UCSD-AML1 (cell line): ENCODE results near the gene SETD5.

Experiments
- DNase-seq: peaks from one replicate; lab custom pipeline; 2025; ENCODE audit not compliant: unreplicated experiment; lab: John Stamatoyannopoulos, UW

SETD5 gene

GRCh38 chr3:9388562-9389272 lies 8.7 kb upstream of the SETD5 start:
- DNase-seq = no peak

GRCh38 chr3:9390265-9390888 lies 7.0 kb upstream of the SETD5 start:
- no peak for DNase-seq

GRCh38 chr3:9392041-9392440 lies 5.4 kb upstream of the SETD5 start:
- no peak for DNase-seq

- DNase-seq = no peak
These were observed 1.7 kb upstream of the SETD5 start for GRCh38 chr3:9395570-9396300.

DNA sequence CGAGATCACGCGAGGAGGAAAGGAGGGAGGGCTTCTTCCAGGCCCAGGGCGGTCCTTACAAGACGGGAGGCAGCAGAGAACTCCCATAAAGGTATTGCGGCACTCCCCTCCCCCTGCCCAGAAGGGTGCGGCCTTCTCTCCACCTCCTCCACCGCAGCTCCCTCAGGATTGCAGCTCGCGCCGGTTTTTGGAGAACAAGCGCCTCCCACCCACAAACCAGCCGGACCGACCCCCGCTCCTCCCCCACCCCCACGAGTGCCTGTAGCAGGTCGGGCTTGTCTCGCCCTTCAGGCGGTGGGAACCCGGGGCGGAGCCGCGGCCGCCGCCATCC lies 1.1 kb upstream of the SETD5 start:
- DNase-seq = no peak

- DNase-seq = peak; percentile 100
These were observed 633 bp upstream of the SETD5 start for GRCh38 chr3:9396632-9397331.

DNA sequence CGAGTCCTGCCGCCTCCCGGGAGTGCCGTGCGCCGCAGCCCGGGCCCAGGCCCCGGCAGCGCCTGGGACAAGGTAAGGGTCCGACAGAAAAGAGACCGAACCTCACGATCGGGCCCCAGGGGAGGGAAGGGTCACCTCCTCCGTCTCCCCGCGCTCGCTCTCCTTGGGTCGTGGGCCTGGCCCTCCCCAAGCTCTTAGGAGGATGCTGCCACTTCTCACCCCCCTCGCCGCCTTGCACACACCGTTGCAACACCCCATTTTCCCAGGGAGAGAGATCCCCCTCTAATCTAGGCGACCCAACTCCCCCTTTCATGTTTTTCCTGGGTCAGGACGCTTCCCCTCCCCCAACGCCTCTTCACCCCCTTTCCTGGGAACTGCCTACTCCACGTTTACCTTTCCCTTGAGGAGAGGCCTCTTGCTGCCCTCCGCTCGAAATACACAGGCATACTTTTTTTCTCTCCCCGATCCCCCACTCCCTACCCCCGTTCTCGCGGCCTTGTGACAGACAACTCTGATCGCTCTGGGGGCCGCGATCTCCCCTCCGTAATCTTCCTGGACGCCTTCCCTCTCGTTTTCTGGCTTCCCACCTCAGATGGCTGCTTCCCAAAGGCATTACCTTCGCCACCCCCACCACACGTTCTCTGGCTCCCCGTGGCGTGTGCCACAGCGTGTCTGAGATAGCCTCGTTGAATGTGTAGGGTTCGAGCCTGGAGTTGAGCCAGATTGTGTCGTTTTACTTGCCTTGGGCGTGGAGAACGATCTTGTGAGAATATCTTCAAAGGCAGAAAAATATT lies 688 bp downstream of the SETD5 start:
- peak; percentile 39 for DNase-seq

GRCh38 chr3:9398700-9399336 lies 1.4 kb downstream of the SETD5 start:
- DNase-seq = peak; percentile 22

GRCh38 chr3:9399337-9399703 lies 1.9 kb downstream of the SETD5 start:
- DNase-seq = no peak

DNA sequence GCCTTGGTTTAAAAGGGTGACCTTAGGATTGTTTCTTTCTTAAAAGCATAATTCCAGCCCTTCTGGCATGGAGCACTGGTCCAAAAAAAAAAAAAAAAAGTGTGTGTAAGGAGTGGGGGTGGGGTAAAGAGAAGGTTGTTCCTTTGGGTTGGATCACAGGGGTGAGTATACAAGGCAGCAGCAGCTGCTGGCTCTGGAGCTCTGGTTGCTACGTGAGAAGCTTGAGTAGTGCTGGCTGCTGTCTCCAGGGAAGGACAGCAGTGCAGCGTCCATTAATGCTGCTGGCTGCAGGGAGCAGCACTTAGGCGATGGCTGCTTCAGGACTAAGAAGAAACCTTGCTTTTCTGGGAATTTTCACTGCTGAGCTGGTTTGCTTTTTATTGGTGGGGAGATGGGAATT lies 2.3 kb downstream of the SETD5 start:
- DNase-seq = peak; percentile 50

GRCh38 chr3:9400616-9401015 lies 3.2 kb downstream of the SETD5 start:
- no peak for DNase-seq

GRCh38 chr3:9401986-9402385 lies 4.6 kb downstream of the SETD5 start:
- DNase-seq = no peak

DNA sequence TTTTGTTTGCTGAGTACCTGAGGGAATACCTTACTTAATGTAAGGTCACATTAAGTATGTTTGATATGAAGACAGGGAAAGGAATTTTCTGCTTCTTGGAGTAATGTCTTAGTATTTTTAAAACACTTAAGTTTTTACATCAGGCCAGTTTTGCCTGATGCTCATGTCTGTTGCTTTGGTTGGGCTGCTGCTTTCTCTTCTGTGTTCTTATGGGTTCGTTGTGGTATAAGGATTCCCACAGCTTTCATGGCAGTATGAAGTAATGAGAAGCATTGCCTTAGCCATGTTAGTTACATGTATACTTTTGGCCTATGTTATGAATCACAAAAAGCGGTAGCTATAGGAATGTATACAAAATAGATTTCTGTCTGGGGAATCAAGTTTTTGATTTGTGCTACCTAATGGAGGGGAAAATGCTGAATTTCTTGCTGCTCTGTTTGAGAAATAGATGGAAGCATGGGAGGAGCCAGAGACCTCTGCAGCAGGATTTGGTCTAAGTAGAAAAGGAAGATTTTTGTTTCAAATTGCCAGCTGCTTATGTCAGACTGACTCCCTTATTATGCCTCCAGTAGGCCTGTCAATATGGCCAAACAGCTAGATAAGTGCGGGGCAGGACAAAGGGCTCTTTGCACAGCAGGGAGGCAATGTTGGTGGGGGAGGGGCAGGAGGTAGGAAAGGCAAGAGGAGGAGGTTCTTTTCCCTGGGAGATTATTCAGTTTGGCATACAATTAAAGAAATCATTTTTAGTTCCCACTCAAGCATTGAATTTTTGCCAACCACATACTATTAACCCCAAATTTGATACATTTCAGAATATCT lies 5.2 kb downstream of the SETD5 start:
- no peak for DNase-seq

DNA sequence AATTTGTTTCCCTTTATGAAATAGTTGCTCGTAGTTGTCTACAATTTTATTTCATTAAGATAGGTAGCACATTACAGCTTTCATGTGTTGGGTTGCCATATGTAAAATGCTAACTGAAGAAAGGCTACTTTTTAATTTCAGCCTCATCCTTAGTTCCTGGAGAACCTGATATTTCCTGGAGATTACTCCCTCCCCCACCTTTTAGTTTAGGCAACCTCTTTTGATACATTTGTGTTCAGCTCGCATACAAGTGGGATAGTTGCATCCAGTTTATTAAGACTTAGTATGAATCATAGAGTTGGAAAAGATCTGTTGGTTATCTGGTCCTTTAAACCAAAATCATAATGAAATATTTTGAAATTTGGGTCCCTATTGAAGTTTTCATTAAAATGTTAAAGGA lies 6.0 kb downstream of the SETD5 start:
- DNase-seq = no peak

DNA sequence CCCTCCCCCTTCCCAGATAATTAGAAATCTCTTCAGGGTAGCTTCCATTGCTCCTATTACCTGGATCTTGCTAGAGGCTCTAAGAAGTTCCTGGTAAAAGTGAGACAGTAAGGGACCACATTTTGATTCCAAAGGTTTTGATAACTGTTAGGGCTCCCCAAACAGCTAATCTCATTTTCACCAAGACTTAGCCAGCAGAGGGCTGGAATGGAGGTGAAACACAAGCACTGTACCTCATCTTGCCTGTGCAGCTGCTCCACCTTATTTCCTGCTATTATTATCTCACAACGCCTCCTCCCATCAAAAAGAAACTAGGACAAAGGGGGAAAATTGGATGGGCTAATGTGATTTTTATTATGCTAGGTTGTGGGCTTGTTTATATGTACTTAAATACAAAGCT lies 7.3 kb downstream of the SETD5 start:
- no peak for DNase-seq

GRCh38 chr3:9405756-9406155 lies 8.3 kb downstream of the SETD5 start:
- no peak for DNase-seq

DNA sequence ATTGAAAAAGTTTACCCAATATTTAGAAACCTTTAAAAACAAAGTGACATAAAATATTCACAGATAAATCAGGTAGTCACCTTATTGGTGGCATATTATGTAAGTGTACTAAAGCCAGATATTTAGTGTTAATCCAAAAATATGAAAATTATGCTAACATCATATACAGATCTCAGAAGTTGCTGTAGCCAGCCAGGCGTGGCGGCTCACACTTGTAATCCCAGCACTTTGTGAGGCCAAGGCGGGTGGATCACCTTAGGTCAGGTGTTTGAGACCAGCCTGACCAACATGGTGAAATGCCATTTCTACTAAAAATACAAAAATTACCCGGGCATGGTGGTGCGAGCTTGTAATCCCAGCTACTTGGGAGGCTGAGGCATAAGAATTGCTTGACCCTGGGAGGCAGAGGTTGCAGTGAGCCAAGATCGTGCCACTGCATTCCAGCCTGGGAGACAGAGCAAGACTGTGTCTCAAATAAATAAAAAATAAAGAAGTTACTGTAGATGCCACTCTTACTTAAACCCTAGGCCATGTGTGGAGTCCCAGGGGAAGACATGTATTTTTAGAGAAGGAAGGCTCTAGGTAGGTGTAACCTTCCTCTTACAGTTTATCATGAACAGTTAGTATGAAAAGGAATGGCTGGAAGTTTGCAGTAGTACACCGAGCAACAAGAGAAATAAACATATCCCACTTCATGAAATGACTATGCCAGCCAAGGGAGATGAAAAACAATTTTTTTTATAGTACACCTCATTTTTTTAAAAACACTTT lies 9.6 kb downstream of the SETD5 start:
- no peak for DNase-seq

- DNase-seq = no peak
These were observed 10.6 kb downstream of the SETD5 start for GRCh38 chr3:9408061-9408460.

GRCh38 chr3:9408546-9408945 lies 11.1 kb downstream of the SETD5 start:
- DNase-seq = no peak
